ENCODE results near the gene TTC13. TPM values are rescaled to one million over a fixed set of nuclear protein-coding genes. Genes with fewer than 3 reads are reported as not detected.

TTC13 gene
- total RNA-seq, 1 experiment from 2014 or later, result 35.2 TPM

DNA sequence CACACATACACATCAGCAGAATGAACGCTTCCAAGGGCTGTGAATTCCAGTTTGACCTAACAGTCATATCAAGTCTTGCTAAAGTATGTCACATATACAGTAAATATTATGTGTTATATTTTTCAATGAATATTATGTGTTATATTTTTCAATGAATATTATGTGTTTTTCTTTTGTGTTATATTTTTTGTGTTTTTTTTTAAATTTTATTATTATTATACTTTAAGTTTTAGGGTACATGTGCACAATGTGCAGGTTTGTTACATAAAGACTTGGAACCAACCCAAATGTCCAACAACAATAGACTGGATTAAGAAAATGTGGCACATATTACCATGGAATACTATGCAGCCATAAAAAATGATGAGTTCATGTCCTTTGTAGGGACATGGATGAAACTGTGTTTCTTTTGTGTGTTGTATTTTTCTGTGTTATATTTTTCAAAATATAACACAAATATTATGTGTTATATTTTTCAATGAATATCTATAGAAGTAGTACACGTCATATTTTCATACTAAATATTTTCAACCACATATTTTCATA is 35.5 kb downstream of the TTC13 start:
- POLR2A ChIA-PET, result interaction anchor here (1.3 kb wide), 1 partner anchor 35 kb away, joined by 3 read pairs; the partner anchor contains the start of gene TTC13
- H3K27me3 Mint-ChIP-seq (ENCODE audit: insufficient read depth, unreplicated experiment), result no peaks in the 10 kb centered on the region
- no TSS peak for BruUV-seq (replicated peaks)
- H3K4me3 Mint-ChIP-seq (ENCODE audit: unreplicated experiment), result no peak overlapping the region
- no peak overlapping the region for H3K27ac Mint-ChIP-seq (ENCODE audit: low read depth, unreplicated experiment)
- no peaks in the 10 kb centered on the region for H3K9me3 Mint-ChIP-seq (ENCODE audit: unreplicated experiment)
- DNase-seq (ENCODE audit: unreplicated experiment), result no peak
- H3K4me1 Mint-ChIP-seq (ENCODE audit: insufficient read depth, unreplicated experiment), result no peaks in the 10 kb centered on the region
- intact Hi-C loops (cut with micrococcal nuclease), result no loop called here
- H3K36me3 Mint-ChIP-seq (ENCODE audit: insufficient read depth, unreplicated experiment), result peaks cover 30% of the 10 kb centered on the region
- TF ChIP-seq, protein P1, sequence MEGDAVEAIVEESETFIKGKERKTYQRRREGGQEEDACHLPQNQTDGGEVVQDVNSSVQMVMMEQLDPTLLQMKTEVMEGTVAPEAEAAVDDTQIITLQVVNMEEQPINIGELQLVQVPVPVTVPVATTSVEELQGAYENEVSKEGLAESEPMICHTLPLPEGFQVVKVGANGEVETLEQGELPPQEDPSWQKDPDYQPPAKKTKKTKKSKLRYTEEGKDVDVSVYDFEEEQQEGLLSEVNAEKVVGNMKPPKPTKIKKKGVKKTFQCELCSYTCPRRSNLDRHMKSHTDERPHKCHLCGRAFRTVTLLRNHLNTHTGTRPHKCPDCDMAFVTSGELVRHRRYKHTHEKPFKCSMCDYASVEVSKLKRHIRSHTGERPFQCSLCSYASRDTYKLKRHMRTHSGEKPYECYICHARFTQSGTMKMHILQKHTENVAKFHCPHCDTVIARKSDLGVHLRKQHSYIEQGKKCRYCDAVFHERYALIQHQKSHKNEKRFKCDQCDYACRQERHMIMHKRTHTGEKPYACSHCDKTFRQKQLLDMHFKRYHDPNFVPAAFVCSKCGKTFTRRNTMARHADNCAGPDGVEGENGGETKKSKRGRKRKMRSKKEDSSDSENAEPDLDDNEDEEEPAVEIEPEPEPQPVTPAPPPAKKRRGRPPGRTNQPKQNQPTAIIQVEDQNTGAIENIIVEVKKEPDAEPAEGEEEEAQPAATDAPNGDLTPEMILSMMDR (IDR thresholded peaks at IDR 0.05; ENCODE audit: unreplicated experiment), result no peak
- CTCF ChIA-PET, result no interaction called here

GRCh38 chr1:230940848-230941247 is 37.8 kb downstream of the TTC13 start:
- DNase-seq (ENCODE audit: unreplicated experiment), result no peak
- Mint-ChIP-seq H3K27ac (ENCODE audit: low read depth, unreplicated experiment) (no peak overlapping the region), H3K36me3 (ENCODE audit: insufficient read depth, unreplicated experiment) (peaks cover 28% of the 10 kb centered on the region), H3K4me3 (ENCODE audit: unreplicated experiment) (no peak overlapping the region), H3K4me1 (ENCODE audit: insufficient read depth, unreplicated experiment) (no peaks in the 10 kb centered on the region), H3K27me3 (ENCODE audit: insufficient read depth, unreplicated experiment) (no peaks in the 10 kb centered on the region), H3K9me3 (ENCODE audit: unreplicated experiment) (no peaks in the 10 kb centered on the region)
- CTCF ChIA-PET, result interaction anchor here (0.6 to 1.5 kb wide), 9 partner anchors 8 to 270 kb away, joined by 3 to 4 read pairs (median 4); no protein-coding TSS in a partner anchor
- intact Hi-C loops (cut with micrococcal nuclease), result no loop called here
- POLR2A ChIA-PET, result interaction anchor here (0.7 to 1.5 kb wide), 3 partner anchors 10 to 237 kb away, joined by 3 to 5 read pairs (median 3); no protein-coding TSS in a partner anchor
- TF ChIP-seq, protein P1 (IDR thresholded peaks at IDR 0.05; ENCODE audit: unreplicated experiment), result no peak
- BruUV-seq (replicated peaks), result no TSS peak

DNA sequence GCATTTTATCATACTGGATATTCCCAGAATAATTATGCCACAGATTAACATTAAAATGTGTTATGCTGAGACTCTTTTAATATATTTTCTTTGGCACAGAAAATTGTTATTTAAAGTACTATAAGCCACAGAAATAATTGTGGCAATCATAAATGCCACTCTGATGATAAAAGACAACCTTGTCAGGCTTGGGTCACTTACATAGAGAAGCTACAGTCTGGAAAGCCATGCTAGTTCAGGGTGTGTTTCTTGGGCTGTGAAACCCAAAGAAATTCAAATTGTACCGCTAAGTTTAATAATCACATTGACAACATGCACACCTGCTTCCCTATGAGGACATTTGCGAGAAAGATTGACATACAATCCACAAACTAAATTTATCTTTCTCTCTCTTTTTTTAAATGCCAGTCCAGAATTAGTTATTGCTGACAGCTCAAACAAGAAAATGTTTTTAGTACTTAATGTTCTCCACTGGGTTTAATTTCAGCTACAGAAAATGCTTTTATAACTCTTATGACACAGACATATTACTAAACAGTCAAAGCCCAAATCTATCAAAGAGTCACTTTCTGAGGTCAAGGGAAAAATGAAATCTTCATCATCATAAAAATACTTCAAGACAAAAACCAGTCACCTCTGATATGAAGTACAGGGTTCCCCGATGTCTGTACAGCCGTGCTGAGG is 38.7 kb downstream of the TTC13 start:
- BruUV-seq (replicated peaks), result no TSS peak
- no peak overlapping the region for H3K27ac Mint-ChIP-seq (ENCODE audit: low read depth, unreplicated experiment)
- CTCF ChIA-PET, result interaction anchor here (1.0 to 1.5 kb wide), 7 partner anchors 11 to 143 kb away, joined by 3 to 4 read pairs (median 4); no protein-coding TSS in a partner anchor

GRCh38 chr1:230938924-230939368 is 39.7 kb downstream of the TTC13 start:
- H3K36me3 Mint-ChIP-seq (ENCODE audit: insufficient read depth, unreplicated experiment), result peaks cover 19% of the 10 kb centered on the region
- H3K27me3 Mint-ChIP-seq (ENCODE audit: insufficient read depth, unreplicated experiment), result no peaks in the 10 kb centered on the region
- no peak overlapping the region for H3K27ac Mint-ChIP-seq (ENCODE audit: low read depth, unreplicated experiment)
- ChIA-PET CTCF (interaction anchor here (0.6 to 1.5 kb wide), 6 partner anchors 19 to 590 kb away, joined by 3 to 4 read pairs (median 4); no protein-coding TSS in a partner anchor), POLR2A (interaction anchor here (0.7 kb wide), 1 partner anchor 40 kb away, joined by 3 read pairs; the partner anchor contains the start of genes ARV1 and TTC13)
- TF ChIP-seq, protein P1 (IDR thresholded peaks at IDR 0.05; ENCODE audit: unreplicated experiment), result no peak
- H3K9me3 Mint-ChIP-seq (ENCODE audit: unreplicated experiment), result no peaks in the 10 kb centered on the region
- intact Hi-C loops (cut with micrococcal nuclease), result no loop called here
- no peak overlapping the region for H3K4me3 Mint-ChIP-seq (ENCODE audit: unreplicated experiment)
- DNase-seq (ENCODE audit: unreplicated experiment), result no peak
- no peaks in the 10 kb centered on the region for H3K4me1 Mint-ChIP-seq (ENCODE audit: insufficient read depth, unreplicated experiment)
- no TSS peak for BruUV-seq (replicated peaks)

More for the DNA sequence above, 38.7 kb downstream of the TTC13 start:
- intact Hi-C loops (cut with micrococcal nuclease), result no loop called here
- Mint-ChIP-seq H3K36me3 (ENCODE audit: insufficient read depth, unreplicated experiment) (peaks cover 20% of the 10 kb centered on the region), H3K27me3 (ENCODE audit: insufficient read depth, unreplicated experiment) (no peaks in the 10 kb centered on the region), H3K4me1 (ENCODE audit: insufficient read depth, unreplicated experiment) (no peaks in the 10 kb centered on the region), H3K9me3 (ENCODE audit: unreplicated experiment) (no peaks in the 10 kb centered on the region), H3K4me3 (ENCODE audit: unreplicated experiment) (no peak overlapping the region)
- POLR2A ChIA-PET, result interaction anchor here (0.6 to 1.5 kb wide), 3 partner anchors 10 to 238 kb away, joined by 3 to 5 read pairs (median 3); no protein-coding TSS in a partner anchor
- DNase-seq (ENCODE audit: unreplicated experiment), result no peak
- TF ChIP-seq, protein P1 (IDR thresholded peaks at IDR 0.05; ENCODE audit: unreplicated experiment), result no peak
